Measurements from ENCODE around the gene GOLGA2.
A peak's percentile ranks its signal among the peaks of the same experiment; 100 is the strongest.

Gene GOLGA2

GRCh38 chr9:128275198-128276007 is at the start of gene GOLGA2:
GOLGA2 (minus strand) TSS chr9:128276007; CDS start chr9:128275976, 31 bp downstream.
- no peak for DNase-seq (ENCODE audit: low spot score)

- DNase-seq (ENCODE audit: low spot score), result no peak
Observed at GRCh38 chr9:128324401-128324800, 48.6 kb upstream of the GOLGA2 start.

DNA sequence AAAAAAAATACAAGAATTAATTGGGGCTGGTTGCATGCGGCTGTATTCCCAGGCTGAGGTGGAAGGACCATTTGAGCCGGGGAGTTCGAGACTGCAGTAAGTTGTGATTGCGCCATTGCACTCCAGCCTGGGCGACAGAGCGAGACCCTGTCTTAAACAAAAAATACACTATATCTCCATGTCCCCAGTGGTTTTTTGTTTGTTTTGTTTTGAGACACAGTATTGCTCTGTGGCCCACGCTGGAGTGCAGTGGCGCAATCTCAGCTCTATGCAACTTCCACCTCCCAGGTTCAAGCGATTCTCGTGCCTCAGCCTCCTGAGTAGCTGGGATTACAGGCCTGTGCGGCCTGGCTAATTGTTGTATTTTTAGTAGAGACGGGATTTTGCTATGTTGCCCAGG is 48.0 kb upstream of the GOLGA2 start:
- no peak for DNase-seq (ENCODE audit: low spot score)

GRCh38 chr9:128323212-128323730 is 47.5 kb upstream of the GOLGA2 start:
- no peak for DNase-seq (ENCODE audit: low spot score)

DNA sequence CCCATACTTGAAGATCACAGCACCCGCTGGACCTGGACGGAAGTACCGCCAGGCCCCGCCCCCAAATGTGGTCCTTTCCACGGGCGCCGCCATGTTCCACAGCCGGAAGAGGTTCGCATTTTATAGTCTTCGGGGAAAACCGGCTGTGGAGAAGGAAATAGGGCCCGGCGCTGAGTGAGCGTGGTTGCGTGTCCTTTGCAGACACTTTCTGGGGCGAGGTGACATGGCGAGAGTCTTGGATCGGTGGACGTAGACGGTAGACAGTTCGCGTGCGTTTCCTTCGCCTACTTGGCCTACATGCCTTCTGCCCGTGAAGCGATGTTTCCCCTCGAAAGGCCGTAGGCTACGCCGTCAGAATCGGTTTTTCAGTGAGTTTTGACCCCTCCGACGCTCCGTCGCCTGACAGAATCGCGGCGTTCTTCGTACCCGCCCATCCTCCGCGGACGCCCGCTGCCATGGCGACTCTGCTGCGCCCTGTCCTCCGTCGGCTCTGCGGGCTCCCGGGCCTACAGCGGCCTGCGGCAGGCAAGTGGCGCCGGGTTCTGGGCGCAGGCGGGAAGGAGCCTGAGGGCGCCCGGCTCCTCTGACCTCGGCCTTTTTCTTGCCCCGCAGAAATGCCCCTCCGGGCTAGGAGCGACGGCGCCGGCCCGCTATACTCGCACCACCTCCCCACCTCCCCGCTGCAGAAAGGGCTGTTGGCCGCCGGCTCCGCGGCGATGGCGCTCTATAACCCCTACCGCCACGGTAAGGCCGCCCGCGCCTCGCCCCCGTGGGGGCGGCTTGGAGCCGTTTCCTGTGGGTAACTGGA is 46.8 kb upstream of the GOLGA2 start, which contains the start of the genes COQ4 and TRUB2:
TSS of gene COQ4 (plus strand) at position 436 of the 808 bp plus-strand sequence. CDS start at position 456, 20 bp downstream.
TSS of gene TRUB2 (minus strand) at position 44 of the 808 bp plus-strand sequence. CDS start at position 5, 39 bp downstream.
- peak; percentile 96 for DNase-seq (ENCODE audit: low spot score)

DNA sequence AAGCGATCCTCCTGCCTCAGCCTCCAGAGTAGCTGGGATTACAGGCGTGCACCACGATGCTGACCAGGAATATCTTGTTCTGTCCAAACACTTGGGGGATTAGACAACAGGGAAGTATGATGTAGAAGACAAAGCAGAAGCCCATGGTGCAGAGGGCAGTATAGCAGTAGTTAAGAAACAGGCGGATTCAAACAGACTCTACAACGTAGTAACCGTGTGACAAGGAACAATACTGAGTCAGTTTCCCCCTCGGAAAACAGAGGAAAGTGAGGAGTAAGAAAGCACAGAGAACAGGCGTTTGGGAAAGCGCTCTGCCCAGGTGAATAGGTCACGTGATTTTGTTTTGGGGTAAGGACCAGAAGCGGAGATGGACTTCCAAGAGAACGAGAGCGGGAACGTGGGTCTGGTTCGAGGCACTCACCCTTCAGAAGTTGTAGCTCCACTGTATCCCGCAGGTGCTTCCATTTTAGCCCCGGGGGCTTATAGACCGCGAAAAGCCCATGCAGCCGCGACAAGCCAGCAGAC is 46.1 kb upstream of the GOLGA2 start:
- no peak for DNase-seq (ENCODE audit: low spot score)

- no peak for DNase-seq (ENCODE audit: low spot score)
Observed at GRCh38 chr9:128321343-128321742, 45.5 kb upstream of the GOLGA2 start.

GRCh38 chr9:128317629-128318028 is 41.8 kb upstream of the GOLGA2 start:
- no peak for DNase-seq (ENCODE audit: low spot score)

DNA sequence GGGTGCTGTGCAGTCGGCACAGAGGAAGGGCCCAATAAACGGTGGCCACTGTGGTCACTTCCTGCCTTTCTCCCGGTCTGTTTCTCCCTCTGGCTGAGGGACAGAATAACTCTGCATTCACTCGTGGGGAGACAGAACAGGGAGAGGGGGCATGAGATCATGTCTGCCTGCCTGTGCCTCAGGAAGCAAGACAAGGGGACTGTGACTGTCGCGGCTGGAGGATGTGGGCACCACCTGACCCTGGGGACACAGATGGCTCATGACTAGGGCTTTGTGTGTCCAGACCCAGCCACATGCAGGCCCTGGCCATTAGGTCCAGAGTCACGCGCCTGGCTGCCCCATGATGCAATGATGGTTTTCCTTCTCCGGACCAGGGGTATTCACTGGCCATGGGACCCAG is 40.6 kb upstream of the GOLGA2 start:
- no peak for DNase-seq (ENCODE audit: low spot score)

- no peak for DNase-seq (ENCODE audit: low spot score)
Observed at GRCh38 chr9:128314697-128315096, 38.9 kb upstream of the GOLGA2 start.

DNA sequence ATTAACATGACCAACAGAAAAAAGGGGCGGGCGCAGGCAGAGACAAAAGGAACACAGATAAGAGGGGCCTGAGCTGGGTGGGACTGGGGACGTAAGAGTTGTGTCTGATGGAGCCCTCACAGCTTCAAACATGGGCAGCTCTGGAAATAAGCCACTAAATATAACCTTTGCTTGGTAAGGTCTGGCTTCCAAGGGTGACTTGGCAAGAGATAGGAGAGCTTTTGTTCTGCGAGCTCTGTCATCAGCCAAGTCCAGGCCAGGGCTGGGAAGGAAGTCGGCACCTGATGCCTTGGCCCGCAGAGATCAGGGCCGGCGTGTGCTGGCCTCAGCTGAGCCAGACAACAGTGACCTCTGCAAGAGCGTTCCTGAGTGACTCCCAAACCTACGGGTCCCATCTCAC is 34.7 kb upstream of the GOLGA2 start:
- peak; percentile 67 for DNase-seq (ENCODE audit: low spot score)

- no peak for DNase-seq (ENCODE audit: low spot score)
Observed at GRCh38 chr9:128309551-128309950, 33.7 kb upstream of the GOLGA2 start.

DNA sequence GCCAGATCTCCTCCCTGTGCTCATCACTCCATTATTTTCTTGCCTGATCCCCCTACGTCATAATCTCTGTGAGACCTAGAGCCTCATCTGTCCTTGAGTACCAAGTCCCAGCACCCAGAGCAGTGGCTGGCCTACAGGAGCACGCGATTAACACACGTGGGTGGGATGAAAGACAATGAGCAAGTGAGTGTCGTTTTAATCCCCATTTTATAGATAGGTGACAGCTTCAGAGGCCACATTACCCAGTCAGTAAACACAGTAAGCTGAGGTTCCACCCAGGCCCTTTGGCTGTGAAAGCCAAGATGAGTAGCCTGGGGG is 29.1 kb upstream of the GOLGA2 start:
- DNase-seq (ENCODE audit: low spot score), result no peak

DNA sequence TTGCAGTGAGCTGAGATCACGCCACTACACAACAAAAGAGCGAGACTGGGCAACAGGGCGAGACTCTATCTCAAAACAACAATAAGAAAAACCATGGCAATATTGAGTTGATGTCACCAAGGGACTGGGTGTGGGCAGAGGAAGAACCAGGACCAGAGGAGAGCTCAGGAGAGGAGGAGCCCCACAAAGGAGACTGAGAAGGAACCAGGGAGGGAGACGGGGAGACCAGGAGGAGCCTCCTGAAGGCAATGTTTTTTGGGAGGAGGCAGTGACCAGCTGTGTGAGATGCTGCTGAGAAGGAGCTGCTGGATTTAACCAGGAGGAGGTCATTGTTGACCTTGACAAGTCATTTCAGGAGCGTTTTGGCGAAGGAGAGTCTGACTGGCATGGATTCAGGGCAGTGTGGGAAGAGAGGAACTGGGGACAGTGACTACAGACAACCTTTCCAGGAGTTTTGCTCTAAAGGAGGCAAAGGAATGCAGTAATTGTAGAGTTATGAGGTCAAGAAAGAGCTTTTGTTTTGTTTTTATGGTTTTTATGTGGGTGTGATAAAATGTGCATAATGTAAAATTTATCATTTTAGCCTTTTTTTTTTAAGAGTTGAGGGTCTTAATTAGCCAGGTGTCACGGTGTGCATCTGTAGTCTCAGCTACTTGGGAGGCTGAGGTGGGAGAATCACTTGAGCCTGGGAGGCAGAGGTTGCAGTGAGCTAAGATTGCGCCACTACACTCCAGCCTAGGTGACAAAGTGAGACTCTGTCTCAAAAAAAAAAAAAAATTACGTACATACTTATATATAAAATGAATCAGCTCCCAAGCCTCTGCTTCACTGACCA is 28.5 kb upstream of the GOLGA2 start:
- no peak for DNase-seq (ENCODE audit: low spot score)

GRCh38 chr9:128298535-128299482 is 23.0 kb upstream of the GOLGA2 start:
- no peak for DNase-seq (ENCODE audit: low spot score)

DNA sequence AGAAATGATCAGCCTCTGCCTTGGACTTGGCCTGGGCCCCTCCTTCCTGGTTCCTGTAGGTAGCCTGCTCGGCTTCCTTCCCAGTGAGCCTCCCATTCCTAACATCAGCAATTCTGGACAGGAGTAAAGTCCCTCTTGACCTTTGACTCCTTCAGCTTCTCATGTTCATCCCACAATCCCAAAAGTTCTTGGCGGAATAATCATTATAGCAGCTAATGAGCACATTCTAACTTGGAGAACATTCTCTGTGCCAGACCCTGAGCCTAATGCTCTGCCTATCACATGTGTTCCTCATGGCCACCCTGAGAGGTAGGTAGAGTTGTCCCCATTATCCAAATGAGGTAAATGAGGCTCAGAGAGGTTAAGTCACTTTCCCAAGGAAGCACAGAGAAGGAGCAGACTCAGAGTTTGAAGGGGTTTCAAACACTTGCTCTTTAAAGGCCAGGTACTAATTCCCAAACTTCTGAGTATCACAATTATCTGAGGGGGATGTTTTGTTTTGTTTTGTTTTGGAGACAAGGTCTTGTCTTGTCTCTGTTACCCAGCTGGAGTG is 21.5 kb upstream of the GOLGA2 start:
- DNase-seq (ENCODE audit: low spot score), result no peak

GRCh38 chr9:128296340-128297220 is 20.8 kb upstream of the GOLGA2 start:
- no peak for DNase-seq (ENCODE audit: low spot score)

DNA sequence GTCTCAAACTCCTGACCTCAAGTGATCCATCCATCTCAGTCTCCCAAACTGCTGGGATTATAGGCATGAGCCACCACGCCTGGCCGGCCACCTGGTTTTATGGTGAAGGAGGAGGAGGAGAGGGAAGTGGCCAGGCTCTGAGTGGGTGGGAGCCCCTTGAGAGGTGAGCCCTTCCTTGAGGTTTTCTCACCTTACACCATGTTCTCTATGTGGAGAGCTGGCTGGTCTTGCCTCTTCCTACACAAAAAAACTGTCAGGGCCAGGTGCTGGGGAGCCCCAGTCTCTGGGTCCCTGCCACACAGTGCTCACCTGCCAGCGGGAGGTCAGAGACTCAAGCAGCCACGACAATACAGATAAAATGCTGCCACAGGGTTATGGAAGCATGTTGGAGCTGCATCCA is 18.3 kb upstream of the GOLGA2 start:
- no peak for DNase-seq (ENCODE audit: low spot score)

DNA sequence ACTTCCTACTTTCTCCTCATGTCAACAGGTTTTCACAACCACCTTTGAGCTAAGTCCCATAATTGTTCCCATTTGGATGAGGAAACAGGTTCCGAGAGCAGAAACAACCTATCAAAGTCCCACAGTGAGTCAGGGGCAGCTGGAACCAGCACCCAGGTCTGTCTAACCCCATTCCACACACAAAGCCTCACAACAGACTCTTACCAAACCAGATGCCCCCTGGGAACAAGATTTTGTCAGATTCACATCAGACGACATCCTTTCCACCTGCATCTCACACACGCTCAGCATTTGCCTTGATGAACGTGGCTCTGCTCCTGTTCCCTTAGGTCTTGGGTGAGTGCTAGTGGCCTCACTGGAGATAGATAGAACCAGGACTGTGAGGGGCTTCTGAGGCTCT is 17.3 kb upstream of the GOLGA2 start:
- no peak for DNase-seq (ENCODE audit: low spot score)
